Effector CD8-positive, alpha-beta T cell (primary cell): ENCODE data around the gene AKNA.

Source experiments
- DNase-seq: peaks from one replicate; lab custom pipeline; 2025; lab: John Stamatoyannopoulos, UW

Gene AKNA

GRCh38 chr9:114395334-114395617, 7.5 kb upstream of the AKNA start:
- no peak for DNase-seq

- DNase-seq: no peak
Measured at GRCh38 chr9:114394523-114395333, 6.9 kb upstream of the AKNA start.

- no peak for DNase-seq
Measured at GRCh38 chr9:114392749-114393112, 4.9 kb upstream of the AKNA start.

- no peak for DNase-seq
Measured at GRCh38 chr9:114390952-114391351, 3.2 kb upstream of the AKNA start.

GRCh38 chr9:114389612-114390368, 2.0 kb upstream of the AKNA start:
- no peak for DNase-seq

GRCh38 chr9:114388764-114389375, 1.1 kb upstream of the AKNA start:
- DNase-seq: no peak

GRCh38 chr9:114388357-114388682, 538 bp upstream of the AKNA start:
- DNase-seq: no peak

GRCh38 chr9:114386886-114387679, 699 bp downstream of the AKNA start:
- DNase-seq: no peak

- no peak for DNase-seq
Measured at GRCh38 chr9:114386361-114386885, 1.4 kb downstream of the AKNA start.

- DNase-seq: peak; percentile 81
Measured at GRCh38 chr9:114385397-114386181, 2.2 kb downstream of the AKNA start.

- no peak for DNase-seq
Measured at GRCh38 chr9:114384836-114385396, 2.9 kb downstream of the AKNA start.

GRCh38 chr9:114384341-114384740, 3.4 kb downstream of the AKNA start:
- DNase-seq: no peak

GRCh38 chr9:114383521-114384231, 4.1 kb downstream of the AKNA start:
- DNase-seq: no peak

- DNase-seq: peak; percentile 69
Measured at GRCh38 chr9:114382699-114383520, 4.9 kb downstream of the AKNA start.

GRCh38 chr9:114378883-114379282, 8.9 kb downstream of the AKNA start:
- DNase-seq: no peak

GRCh38 chr9:114378016-114378415, 9.8 kb downstream of the AKNA start:
- DNase-seq: no peak

- DNase-seq: no peak
Measured at GRCh38 chr9:114376586-114377445, 11.0 kb downstream of the AKNA start.

GRCh38 chr9:114375386-114376175, 12.2 kb downstream of the AKNA start:
- DNase-seq: no peak
